ENCODE data around the gene CDC26.

Gene CDC26

DNA sequence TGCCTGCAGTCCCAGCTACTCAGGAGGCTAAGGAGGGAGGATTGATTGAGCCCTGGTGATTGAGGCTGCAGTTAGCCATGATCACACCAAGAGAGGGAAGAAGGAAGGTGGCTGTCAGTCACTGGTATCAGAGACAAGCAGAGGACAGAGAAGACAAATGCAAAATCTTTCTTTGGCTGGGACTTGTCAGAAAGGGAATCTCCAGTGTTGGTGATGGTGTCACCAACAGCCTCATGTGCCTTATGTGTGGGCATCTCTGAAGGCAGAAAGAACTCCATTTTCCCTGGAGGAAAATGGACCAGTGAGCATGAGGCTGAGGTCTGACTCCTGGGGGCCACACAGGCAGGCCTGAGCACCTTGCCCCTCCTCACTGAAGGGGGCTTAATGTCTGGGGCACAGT, 39.9 kb upstream of the CDC26 start:
- Histone ChIP-seq H3K79me2 (ENCODE audit: insufficient read depth, low read length) (no peaks in the 10 kb centered on the region), H3K9me2 (replicated peaks; ENCODE audit: insufficient read depth, low read length) (no peaks in the 10 kb centered on the region), H3F3A (ENCODE audit: insufficient read depth) (no peaks in the 10 kb centered on the region), H3K9me3 (ENCODE audit: insufficient read depth, low read length) (no peaks in the 10 kb centered on the region), H3K27ac (ENCODE audit: low read depth, low read length) (no peak overlapping the region), H2AFZ (ENCODE audit: low read depth, low read length, severe bottlenecking) (no peak overlapping the region), H3K36me3 (ENCODE audit: low read length) (no peaks in the 10 kb centered on the region), H3K4me3 (ENCODE audit: insufficient read depth, low read length, poor library complexity, severe bottlenecking) (no peak overlapping the region), H3K4me2 (ENCODE audit: low read depth, low read length, poor library complexity, severe bottlenecking) (no peak overlapping the region), H4K20me1 (ENCODE audit: low read depth, low read length) (no peaks in the 10 kb centered on the region), H3K27me3 (ENCODE audit: low read length) (no peaks in the 10 kb centered on the region), H3K9ac (ENCODE audit: low read length) (no peak overlapping the region)
- TF ChIP-seq EZH2phosphoT487 (conservative IDR thresholded peaks at IDR 0.05; ENCODE audit: low read length) (no peak), CTCF (IDR thresholded peaks at IDR 0.05; ENCODE audit: insufficient read depth, low read length, poor library complexity, severe bottlenecking) (no peak)

- H3K79me2 ChIP-seq (ENCODE audit: insufficient read depth, low read length): no peaks in the 10 kb centered on the region
- H3K4me2 ChIP-seq (ENCODE audit: low read depth, low read length, poor library complexity, severe bottlenecking): no peak overlapping the region
- no peak for TF ChIP-seq EZH2phosphoT487 (conservative IDR thresholded peaks at IDR 0.05; ENCODE audit: low read length)
- TF ChIP-seq CTCF (IDR thresholded peaks at IDR 0.05; ENCODE audit: insufficient read depth, low read length, poor library complexity, severe bottlenecking): no peak
- H4K20me1 ChIP-seq (ENCODE audit: low read depth, low read length): no peaks in the 10 kb centered on the region
- no peaks in the 10 kb centered on the region for H3K27me3 ChIP-seq (ENCODE audit: low read length)
- no peak overlapping the region for H2AFZ ChIP-seq (ENCODE audit: low read depth, low read length, severe bottlenecking)
- no peaks in the 10 kb centered on the region for H3F3A ChIP-seq (ENCODE audit: insufficient read depth)
- H3K9me2 ChIP-seq (replicated peaks; ENCODE audit: insufficient read depth, low read length): no peaks in the 10 kb centered on the region
- H3K9me3 ChIP-seq (ENCODE audit: insufficient read depth, low read length): no peaks in the 10 kb centered on the region
- no peaks in the 10 kb centered on the region for H3K36me3 ChIP-seq (ENCODE audit: low read length)
- no peak overlapping the region for H3K27ac ChIP-seq (ENCODE audit: low read depth, low read length)
- no peak overlapping the region for H3K4me3 ChIP-seq (ENCODE audit: insufficient read depth, low read length, poor library complexity, severe bottlenecking)
- no peak overlapping the region for H3K9ac ChIP-seq (ENCODE audit: low read length)
These were observed 37.9 kb upstream of the CDC26 start for GRCh38 chr9:113313261-113313660.

- H3K36me3 ChIP-seq (ENCODE audit: low read length): no peaks in the 10 kb centered on the region
- H2AFZ ChIP-seq (ENCODE audit: low read depth, low read length, severe bottlenecking): no peak overlapping the region
- no peaks in the 10 kb centered on the region for H3F3A ChIP-seq (ENCODE audit: insufficient read depth)
- H3K79me2 ChIP-seq (ENCODE audit: insufficient read depth, low read length): no peaks in the 10 kb centered on the region
- no peaks in the 10 kb centered on the region for H3K9me2 ChIP-seq (replicated peaks; ENCODE audit: insufficient read depth, low read length)
- H3K4me2 ChIP-seq (ENCODE audit: low read depth, low read length, poor library complexity, severe bottlenecking): no peak overlapping the region
- H3K9me3 ChIP-seq (ENCODE audit: insufficient read depth, low read length): no peaks in the 10 kb centered on the region
- TF ChIP-seq EZH2phosphoT487 (conservative IDR thresholded peaks at IDR 0.05; ENCODE audit: low read length): no peak
- TF ChIP-seq CTCF (IDR thresholded peaks at IDR 0.05; ENCODE audit: insufficient read depth, low read length, poor library complexity, severe bottlenecking): no peak
- H3K9ac ChIP-seq (ENCODE audit: low read length): no peak overlapping the region
- no peak overlapping the region for H3K4me3 ChIP-seq (ENCODE audit: insufficient read depth, low read length, poor library complexity, severe bottlenecking)
- no peak overlapping the region for H3K27ac ChIP-seq (ENCODE audit: low read depth, low read length)
- H3K27me3 ChIP-seq (ENCODE audit: low read length): no peaks in the 10 kb centered on the region
- H4K20me1 ChIP-seq (ENCODE audit: low read depth, low read length): no peaks in the 10 kb centered on the region
These were observed 36.6 kb upstream of the CDC26 start for GRCh38 chr9:113311961-113312360.

GRCh38 chr9:113310538-113310937, 35.2 kb upstream of the CDC26 start:
- H3K36me3 ChIP-seq (ENCODE audit: low read length): no peaks in the 10 kb centered on the region
- H3F3A ChIP-seq (ENCODE audit: insufficient read depth): no peaks in the 10 kb centered on the region
- H3K27ac ChIP-seq (ENCODE audit: low read depth, low read length): no peak overlapping the region
- no peaks in the 10 kb centered on the region for H3K27me3 ChIP-seq (ENCODE audit: low read length)
- H3K9ac ChIP-seq (ENCODE audit: low read length): no peak overlapping the region
- H2AFZ ChIP-seq (ENCODE audit: low read depth, low read length, severe bottlenecking): no peak overlapping the region
- no peak overlapping the region for H3K4me3 ChIP-seq (ENCODE audit: insufficient read depth, low read length, poor library complexity, severe bottlenecking)
- H3K4me2 ChIP-seq (ENCODE audit: low read depth, low read length, poor library complexity, severe bottlenecking): no peak overlapping the region
- no peaks in the 10 kb centered on the region for H3K9me3 ChIP-seq (ENCODE audit: insufficient read depth, low read length)
- H4K20me1 ChIP-seq (ENCODE audit: low read depth, low read length): no peaks in the 10 kb centered on the region
- TF ChIP-seq CTCF (IDR thresholded peaks at IDR 0.05; ENCODE audit: insufficient read depth, low read length, poor library complexity, severe bottlenecking): no peak
- TF ChIP-seq EZH2phosphoT487 (conservative IDR thresholded peaks at IDR 0.05; ENCODE audit: low read length): no peak
- H3K79me2 ChIP-seq (ENCODE audit: insufficient read depth, low read length): no peaks in the 10 kb centered on the region
- no peaks in the 10 kb centered on the region for H3K9me2 ChIP-seq (replicated peaks; ENCODE audit: insufficient read depth, low read length)

Measured in SU-DHL-6 (cell line).